HepG2 (cell line): ENCODE data around the gene HCRTR1. TPM values are rescaled to one million over a fixed set of nuclear protein-coding genes. Genes with fewer than 3 reads are reported as not detected.

Source experiments
- AGO2 ChIP-seq: fragments of 200-400 bp; formaldehyde crosslinking; optimal IDR thresholded peaks from 2 replicates; pipeline ENCODE3; 2017; ENCODE audit warnings: mild to moderate bottlenecking, low read depth, low read length, moderate library complexity
- BCL6 ChIP-seq: IDR thresholded peaks from 2 replicates; pipeline ENCODE4 v1.6.1; 2016; ENCODE audit warnings: missing genetic modification reagents, missing compliant biosample characterization
- GZF1 ChIP-seq: sonication (generic); formaldehyde crosslinking; IDR thresholded peaks from 2 replicates; pipeline ENCODE4 v1.5.1; 2020; ENCODE audit warnings: mild to moderate bottlenecking, missing genetic modification reagents
- KDM4B ChIP-seq: sonication (generic); formaldehyde crosslinking; IDR thresholded peaks from 2 replicates; pipeline ENCODE4 v1.4.0; 2020; ENCODE audit warnings: missing genetic modification reagents
- MAFF ChIP-seq: IDR thresholded peaks from 2 replicates; pipeline ENCODE4 v1.6.1; 2011; ENCODE audit warnings: low read depth, low read length, improper control_type of control experiment
- MIER2 ChIP-seq: IDR thresholded peaks from 2 replicates; pipeline ENCODE4 v1.6.1; 2016; ENCODE audit warnings: missing biosample characterization, missing genetic modification reagents
- MNT ChIP-seq: fragments of 450-650 bp; IDR thresholded peaks from 2 replicates; pipeline ENCODE4 v1.6.1; 2016
- NR3C1 ChIP-seq: sonication (generic); formaldehyde crosslinking; IDR thresholded peaks from 2 replicates; pipeline ENCODE4 v1.4.0; 2020; ENCODE audit warnings: missing genetic modification reagents
- POLR2G ChIP-seq: fragments of 200-400 bp; formaldehyde crosslinking; IDR thresholded peaks from 2 replicates; pipeline ENCODE4 v1.6.1; 2018; ENCODE audit warnings: mild to moderate bottlenecking, low read depth, low read length, moderate library complexity
- RAD21 ChIP-seq: fragments of 450-650 bp; formaldehyde crosslinking; IDR thresholded peaks from 2 replicates; pipeline ENCODE4 v1.5.0; 2020; ENCODE audit warnings: mild to moderate bottlenecking
- REST ChIP-seq, 2 experiments: IDR thresholded peaks; 2 replicates each; pipeline ENCODE4 v1.6.1; 2011 to 2012; ENCODE audit warnings: low read length in 2 of 2, borderline replicate concordance in 1 of 2, low read depth in 1 of 2, mild to moderate bottlenecking in 1 of 2, moderate library complexity in 1 of 2
- SIN3A ChIP-seq: IDR thresholded peaks from 2 replicates; pipeline ENCODE4 v1.6.1; 2011; ENCODE audit warnings: low read depth, mild to moderate bottlenecking, control low read depth, low read length, borderline replicate concordance
- TARDBP ChIP-seq: sonication (generic); formaldehyde crosslinking; IDR thresholded peaks from 2 replicates; pipeline ENCODE4 v1.8.0; 2022; ENCODE audit warnings: mild to moderate bottlenecking, missing genetic modification reagents
- TCF12 ChIP-seq, 2 experiments: fragments of 450-650 bp in 1 of 2; sonication (generic) in 1 of 2; formaldehyde crosslinking in 1 of 2; IDR thresholded peaks; 2 replicates each; pipeline versions ENCODE4 v1.6.1 to v1.8.0; 2017 to 2022; ENCODE audit warnings: antibody characterized with exemption in 1 of 2, mild to moderate bottlenecking in 1 of 2, missing genetic modification reagents in 1 of 2, moderate library complexity in 1 of 2
- TEAD3 ChIP-seq: optimal IDR thresholded peaks from 2 replicates; pipeline ENCODE3; 2016; ENCODE audit warnings: borderline replicate concordance
- XBP1 ChIP-seq: sonication (generic); formaldehyde crosslinking; IDR thresholded peaks from 2 replicates; pipeline ENCODE4 v1.5.0; 2020; ENCODE audit warnings: missing genetic modification reagents
- ZNF276 ChIP-seq: sonication (generic); formaldehyde crosslinking; IDR thresholded peaks from 2 replicates; pipeline ENCODE4 v1.4.0; 2020; ENCODE audit warnings: mild to moderate bottlenecking, low read depth, missing genetic modification reagents
- ZNF329 ChIP-seq: sonication (generic); formaldehyde crosslinking; IDR thresholded peaks from 2 replicates; pipeline ENCODE4 v1.9.0; 2021; ENCODE audit warnings: low read depth, mild to moderate bottlenecking, missing genetic modification reagents
- ZNF468 ChIP-seq: sonication (generic); formaldehyde crosslinking; IDR thresholded peaks from 2 replicates; pipeline ENCODE4 v1.8.0; 2022; ENCODE audit warnings: mild to moderate bottlenecking, moderate library complexity, missing genetic modification reagents
- ZNF850 ChIP-seq: sonication (generic); formaldehyde crosslinking; conservative IDR thresholded peaks from 2 replicates; pipeline ENCODE4 v1.9.0; 2021; ENCODE audit warnings: mild to moderate bottlenecking, missing genetic modification reagents
- polyA plus RNA-seq, 8 experiments: library from polyadenylated mRNA; depleted of rRNA in 3 of 8; stranded (reverse) in 7 of 8; unstranded in 1 of 8; fragments of >200 nt; fragmentation: Illumina TruSeq in 4 of 8; extraction: Trizol in 4 of 8; gene quantifications; 2 replicates each; pipeline versions ENCODE4 v1.2.1 to v1.2.3, GENCODE V29; 2011 to 2016; ENCODE audit warnings: low read depth in 4 of 8, missing spikeins in 1 of 8, mixed read lengths in 1 of 8; ENCODE audit not compliant: insufficient read depth in 1 of 8
- total RNA-seq, 5 experiments: library from RNA; depleted of rRNA; stranded (reverse); fragments of >200 nt; fragmentation: Illumina TruSeq; extraction: Trizol; gene quantifications; 2 replicates each; pipeline ENCODE4 v1.2.3, GENCODE V29; 2016; ENCODE audit warnings: low read depth in 1 of 5

HCRTR1 gene
- total and polyA plus RNA-seq, 2 of the 13 experiments (the other 11 are each of a cell fraction or from before 2014, with no cell fraction given): not detected

GRCh38 chr1:31647106-31647505 is 29.6 kb downstream of the HCRTR1 start (continued):
- no peak for TF ChIP-seq ZNF329 (CRISPR knock-in tag)
- TF ChIP-seq XBP1 (CRISPR knock-in tag): no peak
- TF ChIP-seq MAFF: no peak
- TF ChIP-seq POLR2G: no peak
- no peak for TF ChIP-seq SIN3A
- TF ChIP-seq MIER2 (CRISPR knock-in tag): no peak
- TF ChIP-seq KDM4B: no peak
- no peak for TF ChIP-seq TCF12 (IDR thresholded peaks at IDR 0.05)
- no peak for TF ChIP-seq TCF12 (CRISPR knock-in tag; IDR thresholded peaks at IDR 0.05)
- no peak for TF ChIP-seq AGO2
- TF ChIP-seq BCL6 (CRISPR knock-in tag): peak; percentile 47; the same call in 1 of the 2 replicates
- TF ChIP-seq ZNF468 (CRISPR knock-in tag): no peak
- TF ChIP-seq NR3C1 (CRISPR knock-in tag): no peak
- TF ChIP-seq TARDBP (CRISPR knock-in tag): no peak
- no peak for TF ChIP-seq GZF1
- TF ChIP-seq RAD21: no peak
- TF ChIP-seq REST (IDR thresholded peaks at IDR 0.05; ENCODE audit: borderline replicate concordance in 1 of 2, low read depth in 1 of 2, low read length in 2 of 2): no peak
- no peak for TF ChIP-seq ZNF850 (CRISPR knock-in tag)
- no peak for TF ChIP-seq ZNF276 (CRISPR knock-in tag)
- peak; percentile 89 for TF ChIP-seq TEAD3
- no peak for TF ChIP-seq MNT
